Thyroid gland (tissue), 4 donors: Measurements from ENCODE around the gene PLEKHA7. TPM values are rescaled to one million over a fixed set of nuclear protein-coding genes. Genes with fewer than 3 reads are reported as not detected.

Source experiments
- DNase-seq, 2 donors: peaks; one replicate each; pipeline ENCODE4 v3.0.0-alpha.2; 2019
- H3K27ac ChIP-seq, 3 donors: fragments of 200-600 bp; sonication (generic); 1 replicate in 2 of 3; 2 replicates in 1 of 3; pipeline ENCODE4 v1.5.1; 2016 to 2019; ENCODE audit warnings: mild to moderate bottlenecking in 1 of 3, moderate library complexity in 1 of 3
- H3K27me3 ChIP-seq: fragments of 200-600 bp; sonication (generic); one replicate; pipeline ENCODE4 v1.5.1; 2019
- H3K36me3 ChIP-seq, 2 donors: fragments of 200-600 bp; sonication (generic); one replicate each; pipeline ENCODE4 v1.5.1; 2016 to 2019
- H3K4me1 ChIP-seq, 2 donors: fragments of 200-600 bp; sonication (generic); one replicate each; pipeline ENCODE4 v1.5.1; 2017 to 2019
- H3K4me3 ChIP-seq, 3 donors: fragments of 200-600 bp; sonication (generic); replicated peaks in 1 of 3; 1 replicate in 2 of 3; 2 replicates in 1 of 3; pipeline ENCODE4 v1.5.1; 2016; ENCODE audit warnings: mild to moderate bottlenecking in 1 of 3
- H3K9me3 ChIP-seq: fragments of 200-600 bp; sonication (generic); one replicate; pipeline ENCODE4 v1.5.1; 2017
- POLR2A ChIP-seq, 2 donors: fragments of 450-650 bp; IDR thresholded peaks; one replicate each; pipeline ENCODE4 v1.6.1; 2017; ENCODE audit warnings: antibody characterized with exemption in 2 of 2, mild to moderate bottlenecking in 2 of 2, moderate library complexity in 1 of 2
- WGBS, 2 donors: methylation state at CpG; one replicate each; pipeline ENCODE4 v1.1.5; 2017; 5-methylcytosine and 5-hydroxymethylcytosine counted together
- intact Hi-C: fragments of 100-400 bp; cut with DNase I; formaldehyde crosslinking; loops from one replicate; pipeline ENCODE4 v1.15.1; 2023
- total RNA-seq, 4 donors: library from RNA; depleted of rRNA; stranded (reverse); fragments of >200 nt; gene quantifications; one replicate each; pipeline ENCODE4 v1.2.3, GENCODE V29; 2016
- TF ChIP-seq, protein P1 (sequence below), 6 experiments: fragments of 200-600 bp in 3 of 6; fragments of 450-650 bp in 3 of 6; sonication (generic) in 3 of 6; IDR thresholded peaks; one replicate each; pipeline ENCODE4 v1.5.1; 2016 to 2019; ENCODE audit warnings: antibody characterized with exemption in 6 of 6, mild to moderate bottlenecking in 2 of 6, inconsistent platforms in 1 of 6, moderate library complexity in 1 of 6

PLEKHA7 gene
- total RNA-seq, 4 donors from 2014 or later: 22.5 to 29.0 (median 23.4) TPM

DNA sequence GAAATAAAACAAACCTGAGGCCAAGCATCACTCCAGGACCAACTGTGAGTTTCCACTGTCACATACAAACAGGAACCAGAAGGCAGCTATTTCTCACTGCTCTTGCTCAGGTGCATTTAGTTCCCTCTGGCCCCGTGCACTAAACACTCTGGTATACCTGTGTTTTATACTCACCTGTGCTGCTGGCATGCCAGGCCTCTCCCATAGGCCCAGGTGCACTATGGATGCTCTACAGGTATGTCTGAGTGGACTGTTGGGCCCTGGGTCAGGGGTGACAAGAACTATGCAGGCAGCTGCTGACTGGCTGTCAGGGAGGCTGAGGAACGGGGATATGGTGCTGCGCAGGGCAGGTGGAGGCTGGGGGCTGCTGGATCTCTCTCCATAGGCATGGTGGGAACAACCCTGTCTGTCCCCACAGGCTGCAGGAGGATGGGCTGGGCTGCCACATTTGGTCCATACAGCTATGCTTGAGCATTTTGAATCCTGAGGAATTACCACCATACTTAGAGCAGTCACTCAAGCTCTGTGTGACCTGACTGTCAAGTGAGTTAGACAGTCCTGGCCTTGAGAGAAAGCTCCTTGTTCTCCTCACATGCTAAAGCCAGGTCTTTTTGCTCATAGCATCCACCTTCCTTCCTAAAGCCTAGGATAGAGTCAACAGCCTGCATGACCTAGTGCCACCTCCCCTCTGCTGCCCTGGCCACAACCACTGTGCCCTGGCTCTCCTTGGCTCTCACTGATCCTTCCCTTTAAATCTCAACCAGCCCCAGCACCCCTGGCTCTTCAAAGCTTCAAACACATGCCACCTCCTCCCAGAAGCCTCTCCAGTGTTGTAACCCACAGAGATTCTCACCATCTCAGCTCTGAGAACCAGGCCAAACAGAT is 202.8 kb downstream of the PLEKHA7 start:
- Histone ChIP-seq H3K36me3 (no peaks in the 10 kb centered on the region), H3K4me3 (no peak overlapping the region), H3K27ac (peak overlapping the region in 2 of 3 donors; percentile 67 to 73), H3K9me3 (no peaks in the 10 kb centered on the region), H3K4me1 (peaks cover 26 to 62% of the 10 kb centered on the region in 2 donors), H3K27me3 (no peaks in the 10 kb centered on the region)
- intact Hi-C loops: loop anchor here (10.0 kb wide), 1 partner anchor 113 kb away; no protein-coding TSS in a partner anchor
- TF ChIP-seq POLR2A (IDR thresholded peaks at IDR 0.05): no peak
- TF ChIP-seq, protein P1, sequence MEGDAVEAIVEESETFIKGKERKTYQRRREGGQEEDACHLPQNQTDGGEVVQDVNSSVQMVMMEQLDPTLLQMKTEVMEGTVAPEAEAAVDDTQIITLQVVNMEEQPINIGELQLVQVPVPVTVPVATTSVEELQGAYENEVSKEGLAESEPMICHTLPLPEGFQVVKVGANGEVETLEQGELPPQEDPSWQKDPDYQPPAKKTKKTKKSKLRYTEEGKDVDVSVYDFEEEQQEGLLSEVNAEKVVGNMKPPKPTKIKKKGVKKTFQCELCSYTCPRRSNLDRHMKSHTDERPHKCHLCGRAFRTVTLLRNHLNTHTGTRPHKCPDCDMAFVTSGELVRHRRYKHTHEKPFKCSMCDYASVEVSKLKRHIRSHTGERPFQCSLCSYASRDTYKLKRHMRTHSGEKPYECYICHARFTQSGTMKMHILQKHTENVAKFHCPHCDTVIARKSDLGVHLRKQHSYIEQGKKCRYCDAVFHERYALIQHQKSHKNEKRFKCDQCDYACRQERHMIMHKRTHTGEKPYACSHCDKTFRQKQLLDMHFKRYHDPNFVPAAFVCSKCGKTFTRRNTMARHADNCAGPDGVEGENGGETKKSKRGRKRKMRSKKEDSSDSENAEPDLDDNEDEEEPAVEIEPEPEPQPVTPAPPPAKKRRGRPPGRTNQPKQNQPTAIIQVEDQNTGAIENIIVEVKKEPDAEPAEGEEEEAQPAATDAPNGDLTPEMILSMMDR (IDR thresholded peaks at IDR 0.05): no peak
- DNase-seq: no peak
- WGBS, 2 donors: 89 to 100% methylated on average over 1 to 3 of the region's 3 CpGs

GRCh38 chr11:16809886-16810668 is 204.1 kb downstream of the PLEKHA7 start:
- intact Hi-C loops: loop anchor here (10.0 kb wide), 1 partner anchor 115 kb away; no protein-coding TSS in a partner anchor
- 68 to 84% methylated on average over 9 to 11 of the region's 11 CpGs for WGBS, 2 donors
- H3K27ac ChIP-seq: peak overlapping the region in 1 of 3 donors; percentile 73

DNA sequence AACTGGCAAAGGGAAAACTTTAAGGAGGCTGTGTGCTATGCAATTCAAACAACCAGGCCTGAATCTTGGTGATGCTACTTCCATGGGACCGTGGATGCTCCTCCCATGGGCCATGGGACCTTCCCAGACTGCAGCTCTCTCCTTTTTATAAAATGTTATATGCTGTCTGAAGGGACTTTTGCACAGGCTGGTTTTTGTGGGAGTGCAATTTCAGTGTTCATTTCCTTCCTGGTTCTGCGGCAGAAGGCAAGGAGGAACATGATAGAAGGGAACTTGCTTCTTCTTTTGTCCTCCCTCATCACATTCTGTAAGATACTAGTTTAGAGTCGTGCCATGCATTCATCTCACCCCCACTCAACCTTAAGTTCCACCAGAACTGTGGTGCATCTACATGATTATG is 206.9 kb downstream of the PLEKHA7 start:
- H3K9me3 ChIP-seq: no peaks in the 10 kb centered on the region
- H3K27ac ChIP-seq: peak overlapping the region in 2 of 3 donors; percentile 34 to 51
- peaks cover 30 to 78% of the 10 kb centered on the region in 2 donors for H3K4me1 ChIP-seq
- TF ChIP-seq, protein P1 (IDR thresholded peaks at IDR 0.05): no peak
- TF ChIP-seq POLR2A (IDR thresholded peaks at IDR 0.05): no peak
- intact Hi-C loops: no loop called here
- 60 to 71% methylated on average over 3 of the region's 3 CpGs for WGBS, 2 donors
- H3K27me3 ChIP-seq: no peaks in the 10 kb centered on the region
- H3K36me3 ChIP-seq: no peaks in the 10 kb centered on the region
- H3K4me3 ChIP-seq: no peak overlapping the region
- no peak for DNase-seq

More at GRCh38 chr11:16809886-16810668, 204.1 kb downstream of the PLEKHA7 start:
- Histone ChIP-seq H3K9me3 (no peaks in the 10 kb centered on the region), H3K36me3 (no peaks in the 10 kb centered on the region), H3K4me1 (peaks cover 26 to 73% of the 10 kb centered on the region in 2 donors), H3K27me3 (no peaks in the 10 kb centered on the region), H3K4me3 (no peak overlapping the region)
- no peak for TF ChIP-seq POLR2A (IDR thresholded peaks at IDR 0.05)
- TF ChIP-seq, protein P1 (IDR thresholded peaks at IDR 0.05): no peak
- DNase-seq: peak; percentile 78 to 81

DNA sequence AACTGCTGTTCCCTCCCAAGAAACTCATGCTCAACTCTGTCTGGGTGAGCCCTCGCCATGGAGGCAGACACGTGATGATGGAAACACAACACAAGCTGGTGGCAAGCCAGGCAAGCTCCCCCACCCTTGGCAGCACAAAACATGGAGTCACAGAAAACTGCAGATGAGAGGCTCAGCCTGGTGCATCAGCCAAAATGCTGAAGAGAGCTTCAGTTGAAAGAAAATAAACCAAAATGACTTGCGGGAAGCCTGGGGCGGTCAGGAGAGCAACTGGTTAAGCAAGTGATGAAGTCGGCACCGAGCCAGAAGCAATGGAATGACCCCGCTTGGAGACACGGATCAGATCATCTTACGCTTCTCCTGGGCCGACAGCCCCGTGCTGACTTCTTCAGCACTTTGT is 207.4 kb downstream of the PLEKHA7 start:
- DNase-seq: peak; percentile 81 to 85
- Histone ChIP-seq H3K27me3 (no peaks in the 10 kb centered on the region), H3K4me1 (peaks cover 25 to 73% of the 10 kb centered on the region in 2 donors), H3K9me3 (no peaks in the 10 kb centered on the region), H3K36me3 (no peaks in the 10 kb centered on the region), H3K27ac (peak overlapping the region; percentile 5 to 51 (median 34)), H3K4me3 (no peak overlapping the region)
- 26 to 34% methylated on average over 11 of the region's 11 CpGs for WGBS, 2 donors
- no peak for TF ChIP-seq POLR2A (IDR thresholded peaks at IDR 0.05)
- intact Hi-C loops: no loop called here

GRCh38 chr11:16805938-16806337 is 208.3 kb downstream of the PLEKHA7 start:
- WGBS, 2 donors: 78 to 82% methylated on average over 8 of the region's 8 CpGs
- no peak for DNase-seq
- Histone ChIP-seq H3K27me3 (no peaks in the 10 kb centered on the region), H3K36me3 (no peaks in the 10 kb centered on the region), H3K9me3 (no peaks in the 10 kb centered on the region), H3K4me3 (no peak overlapping the region), H3K27ac (peak overlapping the region in 1 of 3 donors; percentile 51), H3K4me1 (peaks cover 22 to 65% of the 10 kb centered on the region in 2 donors)
- no peak for TF ChIP-seq POLR2A (IDR thresholded peaks at IDR 0.05)
- TF ChIP-seq, protein P1 (IDR thresholded peaks at IDR 0.05): no peak
- intact Hi-C loops: no loop called here
